Measurements from ENCODE around the gene LPAR3.

The LPAR3 gene

DNA sequence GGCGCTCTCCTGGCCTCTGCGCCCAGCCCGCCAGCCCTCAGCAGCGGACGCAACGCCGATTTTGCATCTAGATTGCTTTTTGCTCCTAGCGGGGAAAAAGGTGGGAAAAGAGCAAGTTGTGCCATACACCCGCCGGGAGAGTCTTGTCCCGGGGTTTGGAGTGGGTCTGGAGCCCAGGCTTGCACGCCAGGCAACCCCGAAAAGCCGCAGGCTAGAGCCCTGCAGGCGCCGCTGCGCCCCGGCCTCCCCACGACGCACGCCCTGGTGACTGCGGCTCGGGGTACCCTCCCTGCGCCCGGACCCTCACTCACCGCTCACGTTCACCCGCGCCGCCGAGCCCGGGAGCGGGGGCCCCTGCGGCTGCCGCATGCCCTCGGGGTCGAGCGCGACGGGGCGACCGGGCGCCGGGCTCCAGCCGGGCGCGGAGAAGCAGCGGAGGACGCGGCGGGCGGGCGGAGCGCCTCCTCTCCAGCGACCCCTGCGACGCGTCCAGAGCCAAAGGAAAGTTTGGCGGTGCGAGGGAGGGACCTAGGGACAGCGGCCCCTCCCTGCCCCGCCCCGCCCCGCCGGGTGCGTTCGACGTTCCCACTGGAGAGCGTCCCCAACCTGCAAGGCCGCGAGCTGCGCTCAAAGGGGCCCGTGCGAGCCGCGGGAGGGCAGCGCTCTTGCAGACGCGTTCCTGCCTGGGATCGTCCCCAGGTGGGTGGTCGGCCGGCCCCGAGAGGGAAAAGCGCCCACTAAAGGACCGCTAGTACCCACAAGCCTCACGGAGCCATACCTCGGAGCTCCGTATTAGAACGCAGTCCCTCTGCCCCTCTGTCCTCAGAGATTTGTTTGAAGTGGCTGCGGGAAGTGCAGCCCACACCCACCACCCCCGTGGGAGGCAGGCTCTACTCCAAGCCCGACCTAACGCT lies at the start of gene LPAR3:
Gene LPAR3 (minus strand): TSS at position 502 of the 914 bp plus-strand sequence. CDS start 27,086 bp downstream, outside the sequence.
- Mint-ChIP-seq H3K4me1 (ENCODE audit: low read depth) (peaks cover 9% of the 10 kb centered on the region), H3K36me3 (ENCODE audit: low read depth) (no peaks in the 10 kb centered on the region), H3K4me3 (peak within 1 kb of the TSS; percentile 60), H3K27me3 (ENCODE audit: low read depth) (peaks cover 60% of the 10 kb centered on the region), H3K27ac (no peak within 1 kb of the TSS), H3K9me3 (no peaks in the 10 kb centered on the region)
- no peak for DNase-seq (ENCODE audit: low spot score)

DNA sequence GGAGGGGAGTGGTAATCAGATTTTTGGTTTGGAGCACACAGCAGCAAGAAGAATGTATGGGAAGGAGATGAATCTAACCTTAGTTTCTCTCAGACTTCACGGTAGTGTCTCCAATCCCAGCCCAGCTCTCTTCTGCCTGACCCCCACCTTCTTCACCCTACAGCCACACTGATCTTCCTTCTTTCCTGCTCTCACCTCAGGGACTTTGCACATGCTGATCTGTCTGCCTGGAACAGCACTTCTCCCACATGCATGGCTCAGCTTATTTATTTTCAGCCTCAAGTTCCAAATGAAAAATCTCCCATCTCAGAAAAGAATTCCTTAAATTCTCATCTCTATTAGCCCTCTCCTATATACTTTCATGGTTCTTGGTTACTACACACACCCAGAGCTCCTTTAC lies 48.8 kb upstream of the LPAR3 start:
- no peaks in the 10 kb centered on the region for H3K27me3 Mint-ChIP-seq (ENCODE audit: low read depth)
- DNase-seq (ENCODE audit: low spot score), result no peak
- H3K9me3 Mint-ChIP-seq, result no peaks in the 10 kb centered on the region
- no peak overlapping the region for H3K27ac Mint-ChIP-seq
- peaks cover 18% of the 10 kb centered on the region for H3K4me1 Mint-ChIP-seq (ENCODE audit: low read depth)
- no peak overlapping the region for H3K4me3 Mint-ChIP-seq
- H3K36me3 Mint-ChIP-seq (ENCODE audit: low read depth), result peaks cover 7% of the 10 kb centered on the region

GRCh38 chr1:84940481-84940880 lies 47.5 kb upstream of the LPAR3 start:
- Mint-ChIP-seq H3K4me3 (no peak overlapping the region), H3K4me1 (ENCODE audit: low read depth) (peaks cover 10% of the 10 kb centered on the region), H3K9me3 (no peaks in the 10 kb centered on the region), H3K27ac (no peak overlapping the region), H3K36me3 (ENCODE audit: low read depth) (peaks cover 2% of the 10 kb centered on the region), H3K27me3 (ENCODE audit: low read depth) (no peaks in the 10 kb centered on the region)
- DNase-seq (ENCODE audit: low spot score), result no peak

DNA sequence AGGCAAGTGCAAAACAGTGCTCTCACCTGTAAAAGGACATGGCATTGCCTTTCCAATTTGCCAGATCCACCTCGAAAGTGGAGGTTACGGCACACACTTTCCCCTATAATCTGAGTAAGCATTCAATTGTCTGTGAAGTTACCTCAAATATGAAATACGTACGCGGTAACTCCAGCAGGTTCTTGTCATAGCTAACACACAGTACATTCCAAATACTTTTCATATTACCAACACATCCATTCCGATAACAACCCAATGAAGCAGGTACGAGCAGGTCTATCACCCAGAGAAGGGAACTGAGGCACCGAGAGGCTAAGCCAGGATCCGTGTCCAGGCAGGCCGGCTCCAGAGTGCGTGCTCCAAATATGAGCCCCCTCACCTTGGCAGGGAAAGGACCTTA lies 46.8 kb upstream of the LPAR3 start:
- Mint-ChIP-seq H3K4me3 (no peak overlapping the region), H3K27ac (no peak overlapping the region), H3K4me1 (ENCODE audit: low read depth) (peaks cover 5% of the 10 kb centered on the region)

GRCh38 chr1:84939151-84939550 lies 46.1 kb upstream of the LPAR3 start:
- no peak for DNase-seq (ENCODE audit: low spot score)
- Mint-ChIP-seq H3K4me3 (no peak overlapping the region), H3K27me3 (ENCODE audit: low read depth) (no peaks in the 10 kb centered on the region), H3K27ac (no peak overlapping the region), H3K9me3 (no peaks in the 10 kb centered on the region), H3K36me3 (ENCODE audit: low read depth) (no peaks in the 10 kb centered on the region), H3K4me1 (ENCODE audit: low read depth) (peaks cover 2% of the 10 kb centered on the region)

More for the DNA sequence above, 46.8 kb upstream of the LPAR3 start:
- no peaks in the 10 kb centered on the region for H3K9me3 Mint-ChIP-seq
- H3K27me3 Mint-ChIP-seq (ENCODE audit: low read depth), result no peaks in the 10 kb centered on the region
- no peak for DNase-seq (ENCODE audit: low spot score)
- H3K36me3 Mint-ChIP-seq (ENCODE audit: low read depth), result no peaks in the 10 kb centered on the region

DNA sequence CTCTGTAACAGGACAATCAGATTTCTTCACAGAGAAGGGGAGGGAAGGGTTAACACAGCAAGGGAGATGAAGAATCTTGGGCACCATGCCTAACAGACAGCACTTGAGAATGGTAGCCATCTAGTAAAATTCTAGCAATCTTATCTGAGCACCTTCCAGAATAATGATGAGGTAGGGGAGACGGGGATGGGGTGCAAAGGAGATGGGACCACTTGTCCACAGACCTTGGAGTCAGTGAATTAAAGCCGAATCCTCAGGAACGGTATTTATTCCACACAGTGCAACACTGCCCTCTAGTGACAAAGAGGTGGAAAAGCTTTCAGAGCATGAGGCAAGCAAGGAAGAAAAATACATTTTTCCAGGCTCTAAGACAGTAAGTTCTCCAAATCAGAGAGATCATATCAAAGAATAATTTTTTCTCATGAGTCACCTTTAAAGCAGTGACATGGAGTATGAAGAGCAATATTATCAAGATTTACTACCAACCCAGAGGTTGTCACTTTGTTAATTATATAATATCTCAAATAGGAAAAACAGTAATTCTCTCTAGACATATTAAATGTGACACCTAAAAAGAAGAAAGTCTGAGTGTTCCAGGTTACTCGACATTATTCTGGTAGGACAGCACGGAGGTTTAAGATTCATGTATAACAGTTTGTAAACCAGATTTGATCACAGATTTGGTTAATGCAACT lies 43.3 kb upstream of the LPAR3 start:
- H3K27ac Mint-ChIP-seq, result no peak overlapping the region
- peaks cover 2% of the 10 kb centered on the region for H3K4me1 Mint-ChIP-seq (ENCODE audit: low read depth)
- no peaks in the 10 kb centered on the region for H3K36me3 Mint-ChIP-seq (ENCODE audit: low read depth)
- no peak for DNase-seq (ENCODE audit: low spot score)
- no peaks in the 10 kb centered on the region for H3K9me3 Mint-ChIP-seq
- no peaks in the 10 kb centered on the region for H3K27me3 Mint-ChIP-seq (ENCODE audit: low read depth)
- H3K4me3 Mint-ChIP-seq, result no peak overlapping the region

DNA sequence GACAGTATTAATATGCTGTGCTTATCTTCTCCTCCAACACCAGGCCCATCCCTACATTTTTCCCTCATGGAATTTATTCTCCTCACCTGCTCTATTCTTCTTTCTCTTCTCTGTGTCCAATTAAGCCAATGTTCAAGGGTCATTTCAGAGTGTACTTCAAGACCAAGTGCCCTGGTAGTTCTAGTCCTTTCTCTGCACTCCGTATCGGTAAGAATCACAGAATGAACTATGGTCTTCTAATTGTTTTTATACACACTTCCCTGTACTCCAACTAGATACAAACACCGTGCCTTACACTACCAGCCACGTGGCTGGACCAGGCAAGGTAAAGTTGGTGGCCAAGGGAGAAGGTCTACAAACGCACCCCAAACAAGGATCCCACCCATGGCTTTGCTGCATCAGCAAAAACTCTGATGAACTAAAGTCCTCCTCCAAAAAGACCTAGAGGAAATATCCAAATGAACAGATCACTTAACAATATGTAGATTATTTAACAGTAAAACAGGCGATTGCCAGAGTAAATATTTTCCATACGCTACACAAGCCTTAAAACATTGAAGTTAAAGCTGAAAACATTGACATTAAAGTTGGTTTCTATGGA lies 40.1 kb upstream of the LPAR3 start:
- Mint-ChIP-seq H3K27me3 (ENCODE audit: low read depth) (no peaks in the 10 kb centered on the region), H3K27ac (no peak overlapping the region), H3K4me1 (ENCODE audit: low read depth) (peaks cover 9% of the 10 kb centered on the region), H3K36me3 (ENCODE audit: low read depth) (peaks cover 10% of the 10 kb centered on the region), H3K4me3 (no peak overlapping the region), H3K9me3 (no peaks in the 10 kb centered on the region)
- no peak for DNase-seq (ENCODE audit: low spot score)

- Mint-ChIP-seq H3K4me1 (ENCODE audit: low read depth) (peaks cover 8% of the 10 kb centered on the region), H3K27ac (no peak overlapping the region), H3K36me3 (ENCODE audit: low read depth) (peaks cover 14% of the 10 kb centered on the region), H3K27me3 (ENCODE audit: low read depth) (no peaks in the 10 kb centered on the region), H3K9me3 (no peaks in the 10 kb centered on the region), H3K4me3 (no peak overlapping the region)
- DNase-seq (ENCODE audit: low spot score), result no peak
These were observed 37.8 kb upstream of the LPAR3 start for GRCh38 chr1:84930831-84931230.

DNA sequence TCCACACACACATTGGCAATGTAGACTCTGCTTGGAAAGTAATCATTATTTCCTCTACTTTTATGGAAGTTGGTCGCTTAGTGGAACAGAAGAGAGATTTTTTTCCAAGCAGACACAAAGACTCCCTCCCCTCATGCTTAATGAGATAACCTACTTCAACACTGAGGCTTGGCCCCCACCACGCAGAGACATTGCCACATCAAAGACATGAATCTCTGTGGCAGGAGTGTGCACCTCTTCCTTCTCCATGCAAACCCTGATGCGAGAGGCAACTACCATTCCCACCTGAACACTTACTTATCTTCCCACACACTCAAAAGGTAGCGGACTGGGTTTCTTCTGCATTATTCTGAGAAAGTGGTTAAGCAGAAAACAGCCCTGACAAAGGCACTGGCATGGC lies 37.3 kb upstream of the LPAR3 start:
- H3K4me3 Mint-ChIP-seq, result no peak overlapping the region

DNA sequence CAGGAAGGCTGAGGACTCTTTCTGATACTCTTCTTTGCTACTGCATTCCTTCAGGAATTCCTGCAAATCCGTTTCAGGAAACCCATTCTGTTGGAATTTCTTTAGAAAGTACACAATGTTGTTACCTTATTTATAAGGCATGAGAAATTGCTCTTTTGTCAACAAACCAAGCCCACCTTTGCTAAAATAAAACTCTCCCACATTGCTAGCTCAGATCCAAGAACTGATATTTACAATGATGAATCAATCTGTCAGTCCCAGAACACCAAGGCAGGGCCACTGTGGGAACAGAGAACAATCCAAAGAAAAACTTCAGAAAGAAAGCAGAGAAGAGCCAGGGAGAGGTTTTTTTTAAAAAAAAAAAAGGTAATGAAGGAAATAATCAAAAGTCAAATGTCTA lies 36.6 kb upstream of the LPAR3 start:
- Mint-ChIP-seq H3K4me3 (no peak overlapping the region), H3K4me1 (ENCODE audit: low read depth) (peaks cover 8% of the 10 kb centered on the region), H3K9me3 (no peaks in the 10 kb centered on the region), H3K27me3 (ENCODE audit: low read depth) (no peaks in the 10 kb centered on the region), H3K27ac (peak overlapping the region; percentile 47), H3K36me3 (ENCODE audit: low read depth) (peaks cover 14% of the 10 kb centered on the region)
- DNase-seq (ENCODE audit: low spot score), result no peak

More for the DNA sequence above, 37.3 kb upstream of the LPAR3 start:
- peaks cover 8% of the 10 kb centered on the region for H3K4me1 Mint-ChIP-seq (ENCODE audit: low read depth)
- DNase-seq (ENCODE audit: low spot score), result no peak
- H3K27me3 Mint-ChIP-seq (ENCODE audit: low read depth), result no peaks in the 10 kb centered on the region
- H3K9me3 Mint-ChIP-seq, result no peaks in the 10 kb centered on the region
- peaks cover 14% of the 10 kb centered on the region for H3K36me3 Mint-ChIP-seq (ENCODE audit: low read depth)
- no peak overlapping the region for H3K27ac Mint-ChIP-seq

DNA sequence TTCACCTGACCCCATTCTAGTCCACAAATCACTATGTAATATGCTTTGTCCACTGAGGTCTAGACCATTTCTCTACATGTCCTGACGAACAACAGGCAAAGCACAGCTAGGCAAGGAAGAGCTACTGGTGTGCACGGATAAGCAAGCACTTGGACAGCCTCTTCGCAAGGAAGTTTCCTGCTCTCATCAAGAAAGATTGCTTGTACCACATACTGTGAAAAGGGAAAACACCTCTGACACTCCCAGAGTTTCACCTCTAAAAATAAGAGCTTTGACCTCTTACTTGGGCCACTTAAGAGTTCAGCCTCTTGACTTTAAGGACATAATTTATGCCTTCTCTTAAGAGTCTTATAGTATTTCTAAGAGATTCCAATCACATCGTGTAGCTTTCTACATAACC lies 36.0 kb upstream of the LPAR3 start:
- Mint-ChIP-seq H3K36me3 (ENCODE audit: low read depth) (peaks cover 14% of the 10 kb centered on the region), H3K4me1 (ENCODE audit: low read depth) (peaks cover 8% of the 10 kb centered on the region), H3K27me3 (ENCODE audit: low read depth) (no peaks in the 10 kb centered on the region), H3K27ac (no peak overlapping the region), H3K9me3 (no peaks in the 10 kb centered on the region), H3K4me3 (no peak overlapping the region)
- DNase-seq (ENCODE audit: low spot score), result no peak

DNA sequence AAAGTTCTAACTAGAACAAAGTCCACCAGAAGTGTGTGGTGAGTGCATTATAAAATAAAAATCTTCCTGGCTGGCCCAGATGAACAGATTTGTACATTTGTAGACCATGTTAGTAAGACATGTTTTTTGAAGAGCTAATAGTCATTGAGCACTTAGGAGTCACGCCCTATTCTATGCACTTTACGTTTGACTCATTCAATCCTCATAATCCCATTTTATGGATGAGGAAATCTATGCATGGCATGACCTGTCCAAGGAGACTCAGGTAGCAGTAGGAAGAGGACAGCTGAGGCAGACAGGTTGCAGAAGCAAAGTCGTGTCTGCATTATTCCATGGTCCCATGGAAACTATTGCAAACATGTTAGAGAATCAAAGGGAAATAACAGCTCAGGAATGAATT lies 30.3 kb upstream of the LPAR3 start:
- Mint-ChIP-seq H3K9me3 (no peaks in the 10 kb centered on the region), H3K4me1 (ENCODE audit: low read depth) (no peaks in the 10 kb centered on the region), H3K4me3 (no peak overlapping the region), H3K27me3 (ENCODE audit: low read depth) (peaks cover 7% of the 10 kb centered on the region), H3K36me3 (ENCODE audit: low read depth) (peaks cover 5% of the 10 kb centered on the region), H3K27ac (no peak overlapping the region)
- DNase-seq (ENCODE audit: low spot score), result no peak

DNA sequence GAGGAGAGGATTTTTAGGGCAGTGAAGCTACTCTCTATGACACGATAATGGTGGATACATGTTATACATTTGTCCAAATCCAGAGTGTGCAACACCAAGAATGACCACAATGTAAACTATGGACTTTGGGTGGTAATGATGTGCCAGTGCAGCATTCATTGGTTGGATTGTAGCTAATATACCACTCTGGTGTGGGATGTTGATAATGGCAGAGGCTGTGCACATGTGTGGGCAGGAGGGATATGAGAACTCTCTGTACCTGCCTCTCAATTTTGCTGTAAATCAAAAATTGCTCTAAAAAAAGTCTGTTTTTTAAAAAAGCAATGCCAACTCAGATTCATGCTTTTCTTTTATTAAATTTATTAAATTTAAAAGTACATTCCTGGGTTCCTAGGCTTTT lies 27.2 kb upstream of the LPAR3 start:
- no peaks in the 10 kb centered on the region for H3K9me3 Mint-ChIP-seq
- H3K4me1 Mint-ChIP-seq (ENCODE audit: low read depth), result no peaks in the 10 kb centered on the region
- DNase-seq (ENCODE audit: low spot score), result no peak
- peaks cover 13% of the 10 kb centered on the region for H3K27me3 Mint-ChIP-seq (ENCODE audit: low read depth)
- H3K36me3 Mint-ChIP-seq (ENCODE audit: low read depth), result no peaks in the 10 kb centered on the region
- H3K4me3 Mint-ChIP-seq, result no peak overlapping the region
- H3K27ac Mint-ChIP-seq, result no peak overlapping the region

DNA sequence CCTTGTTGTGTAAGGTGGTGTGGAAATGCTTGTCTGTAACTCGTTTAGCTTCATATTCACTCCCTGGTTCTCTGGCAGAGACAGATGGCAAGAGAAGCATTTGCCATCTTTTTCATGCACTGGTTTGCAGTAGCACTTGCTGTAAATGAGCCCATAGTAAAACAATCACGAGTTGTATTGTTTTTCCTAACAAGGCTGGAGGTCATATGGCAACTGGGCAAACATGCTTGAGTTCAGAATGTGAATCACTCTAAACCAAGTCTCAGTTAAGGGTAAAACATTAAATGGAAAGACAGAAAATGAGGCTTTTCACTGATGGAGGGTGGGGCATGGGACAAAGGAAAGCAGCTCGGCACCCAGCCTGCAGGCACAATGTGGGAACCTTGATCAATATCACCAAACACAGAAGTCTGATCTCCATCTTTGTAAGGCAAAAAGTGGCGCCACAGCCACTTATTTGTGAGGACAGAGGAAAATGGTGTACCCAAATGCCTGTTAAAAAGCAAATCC lies 26.5 kb upstream of the LPAR3 start:
- Mint-ChIP-seq H3K4me1 (ENCODE audit: low read depth) (no peaks in the 10 kb centered on the region), H3K27me3 (ENCODE audit: low read depth) (peaks cover 13% of the 10 kb centered on the region), H3K27ac (no peak overlapping the region), H3K4me3 (no peak overlapping the region), H3K9me3 (no peaks in the 10 kb centered on the region), H3K36me3 (ENCODE audit: low read depth) (no peaks in the 10 kb centered on the region)
- no peak for DNase-seq (ENCODE audit: low spot score)
